Smooth muscle cell (in vitro differentiated cells): ENCODE data around the gene REPS2. TPM values are rescaled to one million over a fixed set of nuclear protein-coding genes. Genes with fewer than 3 reads are reported as not detected.

Experiments
- DNase-seq: peaks from one replicate; lab custom pipeline; 2025; ENCODE audit not compliant: unreplicated experiment; lab: John Stamatoyannopoulos, UW
- H2AFZ ChIP-seq: fragments of 200-600 bp; sonication (generic); 2 replicates; pipeline ENCODE4 v1.6.0; 2016; ENCODE audit warnings: antibody characterized with exemption, low read depth, mild to moderate bottlenecking
- H3F3A ChIP-seq: fragments of 200-600 bp; sonication (generic); 2 replicates; pipeline ENCODE4 v1.6.0; 2017; ENCODE audit warnings: antibody characterized with exemption, low read depth
- H3K27ac ChIP-seq: fragments of 200-600 bp; sonication (generic); 2 replicates; pipeline ENCODE4 v1.5.1; 2016; ENCODE audit warnings: low read depth, mild to moderate bottlenecking
- H3K27me3 ChIP-seq: fragments of 200-600 bp; sonication (generic); 2 replicates; pipeline ENCODE4 v1.6.1; 2016; ENCODE audit warnings: low read depth, mild to moderate bottlenecking
- H3K36me3 ChIP-seq: fragments of 200-600 bp; sonication (generic); 2 replicates; pipeline ENCODE4 v1.5.1; 2016; ENCODE audit warnings: low read depth
- H3K4me1 ChIP-seq: fragments of 200-600 bp; sonication (generic); 2 replicates; pipeline ENCODE4 v1.5.1; 2016; ENCODE audit warnings: low read depth
- H3K4me2 ChIP-seq: fragments of 200-600 bp; sonication (generic); 2 replicates; pipeline ENCODE4 v1.6.0; 2016; ENCODE audit warnings: mild to moderate bottlenecking
- H3K4me3 ChIP-seq: fragments of 200-600 bp; sonication (generic); 2 replicates; pipeline ENCODE4 v1.5.1; 2016; ENCODE audit warnings: mild to moderate bottlenecking
- H3K79me2 ChIP-seq: fragments of 200-600 bp; sonication (generic); 2 replicates; pipeline ENCODE4 v1.6.0; 2016; ENCODE audit warnings: low read depth, mild to moderate bottlenecking
- H3K9ac ChIP-seq: fragments of 200-600 bp; sonication (generic); 2 replicates; pipeline ENCODE4 v1.6.0; 2016; ENCODE audit warnings: low read depth
- H3K9me3 ChIP-seq: fragments of 200-600 bp; sonication (generic); replicated peaks from 2 replicates; pipeline ENCODE4 v1.5.1; 2016; ENCODE audit warnings: low read depth
- H4K20me1 ChIP-seq: fragments of 200-600 bp; sonication (generic); 2 replicates; pipeline ENCODE4 v1.6.0; 2016; ENCODE audit warnings: low read depth
- WGBS: methylation state at CpG from one replicate; pipeline ENCODE4 v1.1.7; 2016; ENCODE audit warnings: low lambda C conversion rate; 5-methylcytosine and 5-hydroxymethylcytosine counted together
- polyA plus RNA-seq: library from polyadenylated mRNA; unstranded; fragments of >200 nt; fragmentation: Nextera tagmentation; extraction: Ambion mirVana; gene quantifications from 2 replicates; pipeline ENCODE4 v1.2.1, GENCODE V29; 2016
- total RNA-seq: library from RNA; depleted of rRNA; stranded (reverse); fragments of >200 nt; gene quantifications from 2 replicates; pipeline ENCODE4 v1.2.3, GENCODE V29; 2014
- TF ChIP-seq, protein P1 (sequence below): fragments of 200-600 bp; sonication (generic); IDR thresholded peaks from 2 replicates; pipeline ENCODE4 v1.5.1; 2017; ENCODE audit warnings: borderline replicate concordance, mild to moderate bottlenecking, antibody characterized with exemption; ENCODE audit not compliant: insufficient read depth, poor library complexity, severe bottlenecking

Gene REPS2
- total and polyA plus RNA-seq, 2 experiments from 2014 or later, result 1.0 to 1.2 TPM

DNA sequence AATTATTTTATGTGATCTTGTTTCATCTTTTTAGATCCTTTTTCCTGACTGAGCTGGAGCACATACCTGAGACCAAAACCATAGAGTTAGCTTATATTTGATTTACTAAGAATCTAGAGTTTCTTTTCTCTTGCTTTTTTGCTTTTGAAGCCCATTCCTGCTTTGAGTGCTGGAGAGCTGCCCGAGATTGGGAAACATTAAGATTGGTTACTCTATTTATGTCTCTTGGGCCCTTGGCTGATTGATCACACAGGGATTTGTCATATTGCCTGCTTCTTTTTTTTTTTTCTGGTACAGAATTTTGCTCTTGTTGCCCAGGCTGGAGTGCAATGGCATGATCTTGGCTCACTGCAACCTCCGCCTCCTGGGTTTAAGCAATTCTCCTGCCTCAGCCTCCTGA, 73.9 kb downstream of the REPS2 start:
- no peak overlapping the region for H2AFZ ChIP-seq
- H3K27me3 ChIP-seq, result no peaks in the 10 kb centered on the region
- H3K27ac ChIP-seq, result no peak overlapping the region
- WGBS, result 83% methylated on average over 2 of the region's 2 CpGs
- H3K4me3 ChIP-seq, result no peak overlapping the region
- no peak overlapping the region for H3K4me2 ChIP-seq
- H3F3A ChIP-seq, result no peaks in the 10 kb centered on the region
- no peaks in the 10 kb centered on the region for H4K20me1 ChIP-seq
- H3K9ac ChIP-seq, result no peak overlapping the region
- H3K79me2 ChIP-seq, result no peaks in the 10 kb centered on the region
- H3K4me1 ChIP-seq, result no peaks in the 10 kb centered on the region
- H3K36me3 ChIP-seq, result no peaks in the 10 kb centered on the region
- no peaks in the 10 kb centered on the region for H3K9me3 ChIP-seq
- DNase-seq, result no peak
- TF ChIP-seq, protein P1, sequence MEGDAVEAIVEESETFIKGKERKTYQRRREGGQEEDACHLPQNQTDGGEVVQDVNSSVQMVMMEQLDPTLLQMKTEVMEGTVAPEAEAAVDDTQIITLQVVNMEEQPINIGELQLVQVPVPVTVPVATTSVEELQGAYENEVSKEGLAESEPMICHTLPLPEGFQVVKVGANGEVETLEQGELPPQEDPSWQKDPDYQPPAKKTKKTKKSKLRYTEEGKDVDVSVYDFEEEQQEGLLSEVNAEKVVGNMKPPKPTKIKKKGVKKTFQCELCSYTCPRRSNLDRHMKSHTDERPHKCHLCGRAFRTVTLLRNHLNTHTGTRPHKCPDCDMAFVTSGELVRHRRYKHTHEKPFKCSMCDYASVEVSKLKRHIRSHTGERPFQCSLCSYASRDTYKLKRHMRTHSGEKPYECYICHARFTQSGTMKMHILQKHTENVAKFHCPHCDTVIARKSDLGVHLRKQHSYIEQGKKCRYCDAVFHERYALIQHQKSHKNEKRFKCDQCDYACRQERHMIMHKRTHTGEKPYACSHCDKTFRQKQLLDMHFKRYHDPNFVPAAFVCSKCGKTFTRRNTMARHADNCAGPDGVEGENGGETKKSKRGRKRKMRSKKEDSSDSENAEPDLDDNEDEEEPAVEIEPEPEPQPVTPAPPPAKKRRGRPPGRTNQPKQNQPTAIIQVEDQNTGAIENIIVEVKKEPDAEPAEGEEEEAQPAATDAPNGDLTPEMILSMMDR, result no peak

DNA sequence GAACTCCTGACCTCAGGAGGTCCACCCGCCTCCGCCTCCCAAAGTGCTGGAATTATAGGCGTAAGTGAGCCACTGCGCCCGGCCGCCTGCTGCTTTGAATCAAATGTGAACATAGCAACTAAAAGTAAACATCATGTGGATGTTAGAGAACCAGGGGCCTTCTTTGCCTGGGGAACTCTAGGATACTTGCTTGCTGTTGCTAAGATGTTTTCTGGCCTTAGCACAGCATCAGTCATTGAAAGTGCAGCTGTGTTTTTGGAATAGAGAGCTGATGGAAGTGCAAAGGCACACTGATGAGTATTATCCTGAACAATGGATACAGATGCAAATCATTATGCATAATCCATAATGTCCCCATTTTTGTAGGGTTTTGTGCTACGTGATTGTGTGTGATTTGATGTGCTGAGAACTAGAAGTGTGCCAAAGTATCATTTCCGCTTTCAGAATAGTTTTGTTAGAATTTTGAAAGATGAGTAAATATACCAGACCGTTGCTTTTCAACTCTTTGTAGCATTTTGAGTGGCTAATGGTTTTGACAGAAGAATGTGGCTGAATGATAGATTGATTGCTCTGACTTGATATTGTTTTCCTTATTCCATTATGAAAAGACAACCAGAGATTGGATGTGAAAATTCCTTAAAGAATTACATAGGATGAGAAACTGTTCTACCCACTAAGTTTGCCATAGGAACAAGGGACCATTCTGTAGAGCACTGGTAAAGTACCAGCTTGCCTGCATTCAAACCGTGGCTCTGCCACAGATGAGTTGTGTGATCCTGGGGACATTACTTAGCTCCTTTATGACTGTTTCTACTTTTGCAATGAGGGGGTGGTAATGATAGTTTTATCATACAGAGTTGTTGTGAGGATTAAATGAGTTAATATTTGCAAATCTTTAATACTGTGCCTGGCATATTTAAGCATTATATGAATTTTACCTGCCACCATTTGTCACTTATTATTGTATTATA, 74.7 kb downstream of the REPS2 start:
- Histone ChIP-seq H3K4me2 (no peak overlapping the region), H3K9me3 (no peaks in the 10 kb centered on the region), H3K36me3 (no peaks in the 10 kb centered on the region), H3K4me1 (no peaks in the 10 kb centered on the region), H3K9ac (no peak overlapping the region), H3K27ac (no peak overlapping the region), H3K4me3 (no peak overlapping the region), H3K27me3 (no peaks in the 10 kb centered on the region), H3F3A (no peaks in the 10 kb centered on the region), H4K20me1 (no peaks in the 10 kb centered on the region), H3K79me2 (no peaks in the 10 kb centered on the region), H2AFZ (no peak overlapping the region)
- WGBS, result 83% methylated on average over 10 of the region's 10 CpGs
- DNase-seq, result no peak
- TF ChIP-seq, protein P1, result no peak

DNA sequence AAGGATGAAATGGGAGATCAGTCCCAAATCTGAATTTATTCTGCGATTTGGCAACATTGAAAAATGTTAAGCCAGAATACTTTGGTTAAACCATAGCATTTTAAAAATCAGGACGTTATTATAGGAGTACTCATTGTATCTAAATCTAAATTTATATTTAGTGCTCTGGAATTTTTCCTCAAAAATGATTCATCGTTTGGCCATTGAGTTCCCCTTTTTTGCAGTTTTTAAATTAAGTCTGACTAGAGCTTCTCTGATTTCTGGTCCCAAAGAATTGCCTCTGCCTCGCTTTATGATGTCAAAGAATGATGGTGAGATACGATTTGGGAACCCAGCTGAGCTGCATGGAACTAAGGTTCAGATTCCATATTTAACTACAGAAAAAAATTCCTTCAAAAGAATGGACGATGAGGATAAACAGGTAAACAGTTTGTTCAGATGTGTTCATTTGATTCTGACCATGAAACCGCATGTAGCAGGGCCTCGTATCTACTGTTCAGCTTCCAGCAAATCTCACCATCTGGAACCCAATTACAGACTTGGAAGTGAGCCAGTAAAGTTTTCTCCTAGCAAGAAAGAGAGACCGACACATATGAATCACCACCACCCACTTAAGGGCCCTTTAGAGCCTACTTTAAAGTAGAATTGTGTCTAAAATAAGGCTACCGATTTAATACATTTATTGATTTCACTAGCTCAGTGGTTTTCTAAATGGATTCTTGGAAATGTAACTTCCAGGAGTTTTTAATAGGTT, 75.6 kb downstream of the REPS2 start:
- TF ChIP-seq, protein P1, result no peak
- H3K4me2 ChIP-seq, result no peak overlapping the region

More for the DNA sequence above, 75.6 kb downstream of the REPS2 start:
- Histone ChIP-seq H3K27me3 (no peaks in the 10 kb centered on the region), H3K4me3 (no peak overlapping the region), H3K27ac (no peak overlapping the region), H3K9ac (no peak overlapping the region), H3K36me3 (no peaks in the 10 kb centered on the region), H4K20me1 (no peaks in the 10 kb centered on the region), H3F3A (no peaks in the 10 kb centered on the region), H2AFZ (no peak overlapping the region), H3K9me3 (no peaks in the 10 kb centered on the region), H3K4me1 (no peaks in the 10 kb centered on the region), H3K79me2 (no peaks in the 10 kb centered on the region)
- DNase-seq, result no peak
- WGBS, result 56% methylated on average over 10 of the region's 10 CpGs
